SH-SY5Y (cell line): ENCODE results near the gene MIA3.

Experiments used
- GATA2 ChIP-seq: IDR thresholded peaks from 2 replicates; pipeline ENCODE4 v1.6.1; 2011; ENCODE audit warnings: mild to moderate bottlenecking, low read depth, low read length
- GATA3 ChIP-seq: IDR thresholded peaks from 2 replicates; pipeline ENCODE4 v1.6.1; 2011; ENCODE audit warnings: low read depth, mild to moderate bottlenecking, low read length, moderate library complexity

MIA3 gene

GRCh38 chr1:222670110-222670509, 52.2 kb downstream of the MIA3 start:
- no peak for TF ChIP-seq GATA2

GRCh38 chr1:222680080-222680479, 62.2 kb downstream of the MIA3 start:
- TF ChIP-seq GATA2 (no peak), GATA3 (no peak)

DNA sequence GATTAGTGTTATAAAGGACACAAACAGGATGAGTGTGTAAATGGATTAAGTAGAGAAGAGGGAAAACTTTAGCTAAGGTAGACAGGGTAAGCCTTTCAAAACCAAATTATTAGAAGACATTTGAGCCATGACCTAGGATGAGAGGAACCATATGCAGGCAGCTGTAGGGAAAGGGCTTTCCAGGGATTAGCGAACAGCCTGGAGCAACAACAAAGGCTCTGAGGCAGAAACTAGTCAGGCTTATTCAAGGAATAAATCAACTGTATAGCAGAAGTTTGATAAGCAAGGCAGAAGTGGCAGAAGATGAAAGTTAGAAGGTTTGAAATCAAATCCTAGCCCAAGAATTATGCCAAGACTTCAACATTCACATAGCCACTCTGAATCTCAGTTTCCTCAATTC, 73.1 kb downstream of the MIA3 start:
- TF ChIP-seq GATA2 (no peak), GATA3 (no peak)

DNA sequence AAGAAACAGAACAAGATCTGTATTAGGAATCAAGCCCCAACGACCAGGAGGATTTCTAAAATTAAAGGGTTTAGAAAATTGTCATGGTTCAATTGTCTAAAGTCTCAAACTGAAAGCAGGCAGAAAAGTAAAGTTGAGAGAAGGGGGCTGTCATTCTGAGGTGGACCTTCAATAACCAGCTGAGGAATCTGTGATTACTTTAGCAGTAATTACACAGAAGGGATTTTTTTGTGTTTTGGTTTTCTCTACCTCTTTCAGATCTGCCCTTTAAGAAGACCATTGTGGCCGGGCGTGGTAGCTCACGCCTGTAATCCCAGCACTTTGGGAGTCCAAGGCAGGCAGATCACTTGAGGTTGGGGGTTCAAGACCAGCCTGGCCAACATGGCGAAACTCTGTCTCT, 77.0 kb downstream of the MIA3 start:
- no peak for TF ChIP-seq GATA3
- no peak for TF ChIP-seq GATA2

DNA sequence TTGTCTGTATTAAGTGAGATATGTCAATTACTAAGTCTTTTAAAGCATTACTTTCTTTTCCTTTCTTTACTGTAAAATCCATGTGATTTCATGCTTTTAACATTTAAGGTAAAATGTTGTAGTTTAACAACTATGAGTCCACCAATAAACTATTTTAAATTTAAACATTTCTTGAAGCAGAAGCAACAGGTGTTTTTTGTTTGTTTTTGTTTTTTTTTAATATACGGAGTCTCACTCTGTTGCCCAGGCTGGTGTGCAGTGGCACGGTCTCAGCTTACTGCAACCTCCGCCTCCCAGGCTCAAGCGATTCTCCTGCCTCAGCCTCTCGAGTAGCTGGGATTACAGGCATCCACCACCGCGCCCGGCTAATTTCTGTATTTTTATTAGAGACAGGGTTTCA, 78.8 kb downstream of the MIA3 start:
- TF ChIP-seq GATA3 (no peak), GATA2 (no peak)

- TF ChIP-seq GATA3 (no peak), GATA2 (no peak)
Measured at GRCh38 chr1:222697203-222697602, 79.3 kb downstream of the MIA3 start.

DNA sequence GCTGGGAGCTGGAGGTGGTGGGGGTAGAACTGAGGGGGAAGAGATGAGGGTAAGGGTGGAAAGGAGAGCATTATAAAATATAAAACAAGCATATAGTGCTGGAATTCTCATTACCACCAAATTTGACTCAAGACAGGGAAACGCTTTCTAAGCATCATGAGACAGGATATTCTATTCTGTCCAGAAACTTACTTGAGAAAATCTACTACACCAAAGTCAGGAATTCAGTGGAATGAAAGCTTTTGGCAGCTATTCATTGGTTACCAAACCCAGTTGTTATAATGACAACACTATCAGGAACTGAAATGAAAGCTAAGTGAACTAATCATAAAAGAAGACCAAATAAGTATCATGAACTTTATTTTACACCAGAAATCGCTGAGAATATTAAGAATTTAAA, 79.9 kb downstream of the MIA3 start:
- TF ChIP-seq GATA2 = no peak

DNA sequence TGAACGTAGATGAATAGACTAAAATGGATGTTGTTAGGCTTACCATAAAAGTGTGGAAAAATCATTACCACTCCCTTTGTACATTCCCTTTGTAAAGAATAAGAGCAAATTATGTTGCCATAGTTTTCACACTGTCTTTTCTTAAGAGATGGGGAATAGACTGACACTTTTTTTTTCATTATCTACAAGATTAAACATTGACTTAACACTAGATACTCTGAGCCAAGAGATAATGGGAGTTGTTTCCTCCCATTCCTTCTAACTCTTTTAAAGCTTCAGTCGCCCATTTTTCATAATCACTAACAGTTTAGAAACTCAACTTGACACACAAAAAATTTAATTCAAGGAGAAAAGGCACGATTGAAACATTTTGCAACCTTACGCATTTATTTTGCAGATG, 84.3 kb downstream of the MIA3 start:
- TF ChIP-seq GATA3 = no peak
- no peak for TF ChIP-seq GATA2

DNA sequence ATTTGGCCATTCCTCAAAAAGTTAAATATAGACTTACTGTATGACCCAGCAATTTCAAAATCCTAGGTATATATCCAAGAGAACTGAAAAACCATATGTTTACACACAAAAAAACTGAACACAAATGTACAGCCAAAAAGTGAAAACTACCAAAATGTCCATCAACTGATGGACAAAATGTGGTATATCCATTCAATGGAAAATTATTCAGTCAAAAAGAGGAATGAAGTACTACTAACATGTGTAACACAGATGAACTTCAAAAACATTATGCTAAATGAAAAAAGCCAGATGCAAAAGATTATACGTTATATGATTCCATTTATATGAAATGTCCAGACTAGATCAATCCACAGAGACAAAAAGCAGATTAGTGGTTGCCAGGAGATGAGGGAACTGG, 86.4 kb downstream of the MIA3 start:
- no peak for TF ChIP-seq GATA2
- no peak for TF ChIP-seq GATA3

DNA sequence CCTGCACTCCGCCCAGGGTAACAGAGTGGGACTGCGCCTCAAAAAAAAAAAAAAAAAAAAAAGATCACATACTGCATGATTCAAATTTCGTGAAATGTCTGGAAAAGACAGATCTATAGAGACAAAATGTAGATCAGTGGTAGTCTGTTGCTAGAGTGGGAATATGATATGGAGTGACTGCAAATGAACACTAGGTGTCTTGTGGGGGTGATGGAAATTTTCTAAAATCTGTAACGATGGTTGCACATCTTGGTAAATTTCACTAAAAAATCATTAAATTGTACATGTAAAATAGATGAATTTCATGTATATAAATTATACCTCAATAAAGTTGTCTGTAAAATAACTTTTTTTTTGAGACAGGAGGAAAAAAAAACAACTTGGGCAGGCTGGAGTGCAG, 88.9 kb downstream of the MIA3 start:
- no peak for TF ChIP-seq GATA2

GRCh38 chr1:222709700-222710153, 91.8 kb downstream of the MIA3 start:
- TF ChIP-seq GATA2 (0 out of 2 replicates have a peak, but pooled peaks have one; percentile 10), GATA3 (no peak)

GRCh38 chr1:222711319-222712252, 93.7 kb downstream of the MIA3 start:
- TF ChIP-seq GATA3 = no peak
- no peak for TF ChIP-seq GATA2

GRCh38 chr1:222712253-222713090, 94.6 kb downstream of the MIA3 start, which contains the start of the genes AIDA and BROX:
TSS of gene AIDA (minus strand) at chr1:222712491. CDS start at chr1:222712317, 174 bp downstream.
TSS of gene BROX (plus strand) at chr1:222712564. CDS start at chr1:222715700, 3,136 bp downstream.
- no peak for TF ChIP-seq GATA2
- no peak for TF ChIP-seq GATA3

DNA sequence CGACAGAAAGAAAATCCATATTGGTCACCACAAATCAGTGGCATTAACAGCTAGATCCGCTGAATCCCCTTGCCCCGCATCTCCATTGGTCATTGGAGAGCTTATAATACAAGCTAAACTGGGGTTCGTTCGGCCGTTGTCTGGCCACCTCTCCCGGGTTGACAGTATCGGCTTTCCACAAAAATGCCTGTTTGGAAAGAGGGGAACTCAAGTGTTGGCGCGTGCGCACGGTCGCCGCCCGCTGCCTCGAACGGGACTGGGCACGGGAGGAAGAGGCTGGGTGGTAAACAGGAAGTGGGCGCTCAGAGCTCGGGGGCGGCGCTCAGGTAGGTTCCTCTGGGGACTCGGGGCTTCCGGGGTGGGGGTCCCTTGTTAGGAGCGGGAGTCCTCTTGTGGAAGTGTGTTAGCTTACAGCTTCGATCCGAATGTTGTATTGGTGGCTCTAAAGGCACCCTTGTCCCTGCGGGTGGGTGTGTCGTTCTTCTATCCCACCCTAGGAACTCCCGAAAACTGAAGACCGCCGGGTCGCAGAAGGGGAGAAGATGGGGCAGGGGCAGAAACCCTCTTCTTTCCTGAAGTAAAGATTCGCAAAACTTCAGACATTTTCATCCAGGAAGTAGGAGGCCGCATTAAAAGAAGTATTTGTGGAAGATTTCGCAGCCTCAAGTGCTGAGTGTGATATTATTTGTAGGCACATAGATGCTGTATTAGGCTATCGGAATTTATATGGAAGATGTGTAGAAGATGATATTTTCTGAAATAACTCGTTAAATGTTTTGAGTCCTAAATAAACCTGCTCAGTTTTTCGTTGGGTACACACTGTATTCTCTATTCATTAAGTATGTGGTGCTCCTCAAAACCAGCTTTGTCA, 95.4 kb downstream of the MIA3 start:
- no peak for TF ChIP-seq GATA2
- no peak for TF ChIP-seq GATA3
